ENCODE results near the gene SLC4A1. TPM values are rescaled to one million over a fixed set of nuclear protein-coding genes. Genes with fewer than 3 reads are reported as not detected.

Gene SLC4A1
- total RNA-seq, 1 experiment from 2014 or later, result not detected

- peaks cover 17% of the 10 kb centered on the region for H3K36me3 ChIP-seq (ENCODE audit: low read depth, low read length)
- DNase-seq, result no peak
- peak overlapping the region; percentile 77 for H3K4me3 ChIP-seq (ENCODE audit: low read length)
- no peaks in the 10 kb centered on the region for H3K9me3 ChIP-seq (ENCODE audit: low read length)
- no peak; the same call in 1 of the 2 replicates for ATAC-seq
- H2AFZ ChIP-seq (ENCODE audit: low read length), result peak overlapping the region; percentile 74
- ChIA-PET POLR2A (ENCODE audit: unreplicated experiment) (interaction anchor here (0.6 to 0.7 kb wide), 2 partner anchors 94 to 97 kb away, joined by 3 to 20 read pairs; no protein-coding TSS in a partner anchor), CTCF (interaction anchor here (0.6 to 1.0 kb wide), 4 partner anchors 11 to 570 kb away, joined by 3 to 4 read pairs (median 4); partner anchors contain the start of gene UBTF)
- no peaks in the 10 kb centered on the region for H3K27me3 ChIP-seq (ENCODE audit: low read length)
- no TSS peak for BruUV-seq (replicated peaks)
- H4K20me1 ChIP-seq (ENCODE audit: low read length), result no peaks in the 10 kb centered on the region
- H3K4me2 ChIP-seq (ENCODE audit: low read length), result peak overlapping the region; percentile 96
- no peak overlapping the region for H3K27ac ChIP-seq (ENCODE audit: low read length)
- H3K9me2 ChIP-seq (replicated peaks; ENCODE audit: low read length), result no peaks in the 10 kb centered on the region
- no peaks in the 10 kb centered on the region for H3K79me2 ChIP-seq (ENCODE audit: low read length)
- H3K9ac ChIP-seq (ENCODE audit: low read length), result 0 out of 2 replicates have a peak overlapping the region, but pooled peaks have one; percentile 13
- no peak for TF ChIP-seq EZH2 (IDR thresholded peaks at IDR 0.05; ENCODE audit: low read length, unreplicated experiment)
- TF ChIP-seq EZH2phosphoT487 (IDR thresholded peaks at IDR 0.05; ENCODE audit: borderline replicate concordance, low read length), result no peak
- TF ChIP-seq, protein P1, sequence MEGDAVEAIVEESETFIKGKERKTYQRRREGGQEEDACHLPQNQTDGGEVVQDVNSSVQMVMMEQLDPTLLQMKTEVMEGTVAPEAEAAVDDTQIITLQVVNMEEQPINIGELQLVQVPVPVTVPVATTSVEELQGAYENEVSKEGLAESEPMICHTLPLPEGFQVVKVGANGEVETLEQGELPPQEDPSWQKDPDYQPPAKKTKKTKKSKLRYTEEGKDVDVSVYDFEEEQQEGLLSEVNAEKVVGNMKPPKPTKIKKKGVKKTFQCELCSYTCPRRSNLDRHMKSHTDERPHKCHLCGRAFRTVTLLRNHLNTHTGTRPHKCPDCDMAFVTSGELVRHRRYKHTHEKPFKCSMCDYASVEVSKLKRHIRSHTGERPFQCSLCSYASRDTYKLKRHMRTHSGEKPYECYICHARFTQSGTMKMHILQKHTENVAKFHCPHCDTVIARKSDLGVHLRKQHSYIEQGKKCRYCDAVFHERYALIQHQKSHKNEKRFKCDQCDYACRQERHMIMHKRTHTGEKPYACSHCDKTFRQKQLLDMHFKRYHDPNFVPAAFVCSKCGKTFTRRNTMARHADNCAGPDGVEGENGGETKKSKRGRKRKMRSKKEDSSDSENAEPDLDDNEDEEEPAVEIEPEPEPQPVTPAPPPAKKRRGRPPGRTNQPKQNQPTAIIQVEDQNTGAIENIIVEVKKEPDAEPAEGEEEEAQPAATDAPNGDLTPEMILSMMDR (conservative IDR thresholded peaks at IDR 0.05; ENCODE audit: low read depth, low read length), result no peak
- intact Hi-C loops (cut with micrococcal nuclease), result no loop called here
- H3F3A ChIP-seq (ENCODE audit: low read length, unreplicated experiment), result no peaks in the 10 kb centered on the region
- peaks cover 11% of the 10 kb centered on the region for H3K4me1 ChIP-seq (ENCODE audit: insufficient read depth, low read length)
These were observed 48.1 kb upstream of the SLC4A1 start for GRCh38 chr17:44315760-44316731.

- Histone ChIP-seq H3K9me2 (replicated peaks; ENCODE audit: low read length) (no peaks in the 10 kb centered on the region), H3K36me3 (ENCODE audit: low read depth, low read length) (peaks cover 8% of the 10 kb centered on the region), H3K9me3 (ENCODE audit: low read length) (no peaks in the 10 kb centered on the region), H3K27me3 (ENCODE audit: low read length) (no peaks in the 10 kb centered on the region), H3K4me3 (ENCODE audit: low read length) (peak overlapping the region; percentile 77), H3K9ac (ENCODE audit: low read length) (0 out of 2 replicates have a peak overlapping the region, but pooled peaks have one; percentile 13), H3K79me2 (ENCODE audit: low read length) (no peaks in the 10 kb centered on the region), H4K20me1 (ENCODE audit: low read length) (no peaks in the 10 kb centered on the region), H2AFZ (ENCODE audit: low read length) (peak overlapping the region; percentile 77), H3K4me2 (ENCODE audit: low read length) (peak overlapping the region; percentile 96), H3K27ac (ENCODE audit: low read length) (no peak overlapping the region), H3F3A (ENCODE audit: low read length, unreplicated experiment) (no peaks in the 10 kb centered on the region), H3K4me1 (ENCODE audit: insufficient read depth, low read length) (peaks cover 11% of the 10 kb centered on the region)
- TF ChIP-seq EZH2 (IDR thresholded peaks at IDR 0.05; ENCODE audit: low read length, unreplicated experiment) (no peak), EZH2phosphoT487 (IDR thresholded peaks at IDR 0.05; ENCODE audit: borderline replicate concordance, low read length) (no peak)
- TF ChIP-seq, protein P1 (conservative IDR thresholded peaks at IDR 0.05; ENCODE audit: low read depth, low read length), result no peak
- DNase-seq (peak; percentile 75), ATAC-seq (peak; percentile 75)
- intact Hi-C loops (cut with micrococcal nuclease), result no loop called here
- ChIA-PET CTCF (interaction anchor here (0.7 to 1.0 kb wide), 3 partner anchors 12 to 105 kb away, joined by 3 to 4 read pairs (median 4); partner anchors contain the start of gene UBTF), POLR2A (ENCODE audit: unreplicated experiment) (interaction anchor here (0.6 to 0.7 kb wide), 3 partner anchors 84 to 264 kb away, joined by 4 to 20 read pairs (median 6); no protein-coding TSS in a partner anchor)
- no TSS peak for BruUV-seq (replicated peaks)
These were observed 47.1 kb upstream of the SLC4A1 start for GRCh38 chr17:44314869-44315661.

Measured in PC-3 (cell line).